Testis (tissue), 3 donors: ENCODE data around the gene BICD1. TPM values are rescaled to one million over a fixed set of nuclear protein-coding genes. Genes with fewer than 3 reads are reported as not detected.

Source experiments
- DNase-seq: peaks from one replicate; pipeline ENCODE4 v3.0.0-alpha.2; 2019
- H3K27ac ChIP-seq, 2 donors: fragments of 200-600 bp; sonication (generic); one replicate each; pipeline ENCODE4 v1.5.1; 2019
- H3K27me3 ChIP-seq: fragments of 200-600 bp; sonication (generic); one replicate; pipeline ENCODE4 v1.5.1; 2019
- H3K36me3 ChIP-seq: fragments of 200-600 bp; sonication (generic); one replicate; pipeline ENCODE4 v1.5.1; 2017; ENCODE audit warnings: low read depth; ENCODE audit errors: missing control alignments
- H3K4me1 ChIP-seq: fragments of 200-600 bp; sonication (generic); one replicate; pipeline ENCODE4 v1.5.1; 2019
- H3K4me3 ChIP-seq, 2 donors: fragments of 200-600 bp; sonication (generic); one replicate each; pipeline ENCODE4 v1.5.1; 2017 to 2019
- H3K9me3 ChIP-seq: fragments of 200-600 bp; sonication (generic); one replicate; pipeline ENCODE4 v1.5.1; 2017
- CTCF ChIP-seq, 3 experiments: fragments of 450-650 bp in 2 of 3; fragments of 200-600 bp in 1 of 3; sonication (generic) in 1 of 3; IDR thresholded peaks; one replicate each; pipeline ENCODE4 v1.5.1; 2016 to 2019; ENCODE audit warnings: antibody characterized with exemption in 3 of 3, mild to moderate bottlenecking in 2 of 3, moderate library complexity in 1 of 3
- POLR2A ChIP-seq: fragments of 450-650 bp; IDR thresholded peaks from one replicate; pipeline ENCODE4 v1.6.1; 2017; ENCODE audit warnings: antibody characterized with exemption, mild to moderate bottlenecking, moderate library complexity
- WGBS, 2 donors: methylation state at CpG; one replicate each; pipeline ENCODE4 v1.1.5; 2018; 5-methylcytosine and 5-hydroxymethylcytosine counted together
- intact Hi-C: fragments of 100-400 bp; cut with DNase I; formaldehyde crosslinking; loops from one replicate; pipeline ENCODE4 v1.15.1; 2023; ENCODE audit warnings: low total_unique reads
- polyA plus RNA-seq: library from polyadenylated mRNA; stranded (reverse); fragments of 350-450 nt; fragmentation: Illumina TruSeq; extraction: RNeasy Lipid Tissue Mini Kit (QIAGEN cat#74804); gene quantifications from one replicate; pipeline ENCODE4 v1.2.3, GENCODE V29; 2014; ENCODE audit warnings: low read depth, low replicate concordance; ENCODE audit not compliant: insufficient read depth
- total RNA-seq, 2 donors: library from RNA; depleted of rRNA; stranded (reverse); fragments of >200 nt; gene quantifications; one replicate each; pipeline ENCODE4 v1.2.3, GENCODE V29; 2016

The BICD1 gene
- total and polyA plus RNA-seq, 3 donors from 2014 or later = 8.4 to 28.7 (median 26.0) TPM

- TF ChIP-seq POLR2A = no peak
- no peak for TF ChIP-seq CTCF (IDR thresholded peaks at IDR 0.05)
- no peaks in the 10 kb centered on the region for H3K9me3 ChIP-seq
- DNase-seq = no peak
Observed at GRCh38 chr12:32126720-32127119, 20.1 kb downstream of the BICD1 start.

GRCh38 chr12:32131666-32132065 is 25.0 kb downstream of the BICD1 start:
- TF ChIP-seq POLR2A = no peak
- TF ChIP-seq CTCF (IDR thresholded peaks at IDR 0.05) = no peak
- intact Hi-C loops = no loop called here
- no peak for DNase-seq
- Histone ChIP-seq H3K4me1 (no peaks in the 10 kb centered on the region), H3K36me3 (no peaks in the 10 kb centered on the region), H3K27me3 (no peaks in the 10 kb centered on the region), H3K4me3 (no peak overlapping the region), H3K27ac (no peak overlapping the region), H3K9me3 (no peaks in the 10 kb centered on the region)
- WGBS, 2 donors = 92 to 95% methylated on average over 5 of the region's 5 CpGs

More at GRCh38 chr12:32126720-32127119, 20.1 kb downstream of the BICD1 start:
- Histone ChIP-seq H3K27ac (no peak overlapping the region), H3K27me3 (no peaks in the 10 kb centered on the region), H3K36me3 (no peaks in the 10 kb centered on the region), H3K4me3 (no peak overlapping the region), H3K4me1 (no peaks in the 10 kb centered on the region)
- intact Hi-C loops = no loop called here
- WGBS, 2 donors = 86% methylated on average over 2 of the region's 2 CpGs

GRCh38 chr12:32134101-32134888 is 27.6 kb downstream of the BICD1 start:
- intact Hi-C loops = no loop called here
- H3K27me3 ChIP-seq = no peaks in the 10 kb centered on the region
- no peak for TF ChIP-seq CTCF (IDR thresholded peaks at IDR 0.05)
- H3K36me3 ChIP-seq = no peaks in the 10 kb centered on the region
- H3K4me3 ChIP-seq = no peak overlapping the region
- no peak for DNase-seq
- no peaks in the 10 kb centered on the region for H3K9me3 ChIP-seq
- 73 to 74% methylated on average over 8 of the region's 8 CpGs for WGBS, 2 donors
- H3K4me1 ChIP-seq = no peaks in the 10 kb centered on the region
- no peak overlapping the region for H3K27ac ChIP-seq

- no peak for TF ChIP-seq CTCF (IDR thresholded peaks at IDR 0.05)
- no peak for DNase-seq
- no peaks in the 10 kb centered on the region for H3K27me3 ChIP-seq
- no peak overlapping the region for H3K4me3 ChIP-seq
- H3K27ac ChIP-seq = no peak overlapping the region
- intact Hi-C loops = no loop called here
- WGBS, 2 donors = 81 to 87% methylated on average over 2 of the region's 2 CpGs
- H3K4me1 ChIP-seq = no peaks in the 10 kb centered on the region
- no peaks in the 10 kb centered on the region for H3K9me3 ChIP-seq
- H3K36me3 ChIP-seq = no peaks in the 10 kb centered on the region
Observed at GRCh38 chr12:32135967-32136366, 29.3 kb downstream of the BICD1 start.

- TF ChIP-seq POLR2A (no peak), CTCF (IDR thresholded peaks at IDR 0.05) (no peak)
- Histone ChIP-seq H3K9me3 (no peaks in the 10 kb centered on the region), H3K36me3 (no peaks in the 10 kb centered on the region), H3K27ac (no peak overlapping the region), H3K4me3 (no peak overlapping the region), H3K4me1 (no peaks in the 10 kb centered on the region), H3K27me3 (no peaks in the 10 kb centered on the region)
- WGBS, 2 donors = 68 to 95% methylated on average over 4 of the region's 4 CpGs
- intact Hi-C loops = no loop called here
- DNase-seq = no peak
Observed at GRCh38 chr12:32136404-32136803, 29.8 kb downstream of the BICD1 start.
